HEK293 (cell line): ENCODE data around the gene DCD.

ENCODE experiments used
- CTCF ChIA-PET: fragments of 350-600 bp; formaldehyde crosslinking; extraction: SDS; loops from one replicate; lab custom pipeline; 2021; ENCODE audit warnings: antibody characterized with exemption; lab: Yijun Ruan, JAX
- POLR2A ChIA-PET: fragments of 300-600 bp; formaldehyde crosslinking; extraction: SDS; loops from one replicate; lab custom pipeline; 2020; ENCODE audit warnings: antibody characterized with exemption, inconsistent platforms; lab: Yijun Ruan, JAX
- H3K27ac ChIP-seq: fragments of 200-500 bp; sonication (Bioruptor generic); 2 replicates; pipeline ENCODE4 v1.5.1; 2014; ENCODE audit warnings: low read depth, low read length, control low read depth, inconsistent platforms; ENCODE audit errors: extremely low read depth
- H3K36me3 ChIP-seq, 2 experiments: fragments of 200-500 bp in 1 of 2; sonication (Bioruptor generic) in 1 of 2; 1 replicate in 1 of 2; 2 replicates in 1 of 2; pipeline ENCODE4 v1.5.1; 2014 to 2017; ENCODE audit warnings: inconsistent platforms in 2 of 2, low read length in 2 of 2; ENCODE audit not compliant: control insufficient read depth in 2 of 2, insufficient read depth in 1 of 2
- H3K4me1 ChIP-seq: fragments of 200-500 bp; sonication (Bioruptor generic); 2 replicates; pipeline ENCODE4 v1.5.1; 2014; ENCODE audit warnings: mild to moderate bottlenecking, low read length, inconsistent platforms; ENCODE audit not compliant: control insufficient read depth, insufficient read depth
- H3K4me3 ChIP-seq: 2 replicates; pipeline ENCODE4 v1.5.1; 2011; ENCODE audit warnings: low read depth, mild to moderate bottlenecking, control low read depth, low read length, moderate library complexity
- H3K9me3 ChIP-seq: fragments of 200-500 bp; sonication (Bioruptor generic); 2 replicates; pipeline ENCODE4 v1.5.1; 2014; ENCODE audit warnings: low read depth, low read length, inconsistent platforms; ENCODE audit not compliant: control insufficient read depth, insufficient read depth
- BCL11B ChIP-seq: fragments of 450-650 bp; formaldehyde crosslinking; IDR thresholded peaks from 2 replicates; pipeline ENCODE4 v1.5.1; 2016; ENCODE audit warnings: low read depth, missing biosample characterization, missing genetic modification characterization
- KLF9 ChIP-seq: fragments of 450-650 bp; formaldehyde crosslinking; IDR thresholded peaks from 2 replicates; pipeline ENCODE4 v1.5.1; 2016; ENCODE audit warnings: missing biosample characterization, missing genetic modification characterization, low read depth
- MZF1 ChIP-seq: fragments of 450-650 bp; formaldehyde crosslinking; IDR thresholded peaks from 2 replicates; pipeline ENCODE4 v1.5.1; 2017; ENCODE audit warnings: missing biosample characterization, missing genetic modification characterization, borderline replicate concordance
- PATZ1 ChIP-seq: fragments of 450-650 bp; formaldehyde crosslinking; IDR thresholded peaks from 2 replicates; pipeline ENCODE4 v1.5.1; 2016; ENCODE audit warnings: missing biosample characterization, missing genetic modification characterization
- TSHZ1 ChIP-seq: fragments of 450-650 bp; formaldehyde crosslinking; IDR thresholded peaks from 2 replicates; pipeline ENCODE4 v1.5.1; 2016; ENCODE audit warnings: missing biosample characterization, missing genetic modification characterization, borderline replicate concordance
- ZBTB20 ChIP-seq: fragments of 450-650 bp; formaldehyde crosslinking; IDR thresholded peaks from 2 replicates; pipeline ENCODE4 v1.5.1; 2016; ENCODE audit warnings: missing biosample characterization, missing genetic modification characterization
- ZFP69B ChIP-seq: fragments of 450-650 bp; formaldehyde crosslinking; IDR thresholded peaks from 2 replicates; pipeline ENCODE4 v1.5.1; 2016; ENCODE audit warnings: missing biosample characterization, missing genetic modification characterization
- ZIC2 ChIP-seq: fragments of 450-650 bp; formaldehyde crosslinking; IDR thresholded peaks from 2 replicates; pipeline ENCODE4 v1.5.1; 2016; ENCODE audit warnings: missing biosample characterization, missing genetic modification characterization
- ZNF121 ChIP-seq: fragments of 450-650 bp; formaldehyde crosslinking; IDR thresholded peaks from 2 replicates; pipeline ENCODE4 v1.5.1; 2016; ENCODE audit warnings: missing biosample characterization, missing genetic modification characterization
- ZNF132 ChIP-seq: fragments of 450-650 bp; formaldehyde crosslinking; IDR thresholded peaks from 2 replicates; pipeline ENCODE4 v1.5.1; 2017; ENCODE audit warnings: missing biosample characterization, missing genetic modification characterization, borderline replicate concordance
- ZNF221 ChIP-seq: fragments of 450-650 bp; formaldehyde crosslinking; IDR thresholded peaks from 2 replicates; pipeline ENCODE4 v1.5.1; 2017; ENCODE audit warnings: missing biosample characterization, missing genetic modification characterization, borderline replicate concordance
- ZNF223 ChIP-seq: fragments of 450-650 bp; formaldehyde crosslinking; IDR thresholded peaks from 2 replicates; pipeline ENCODE4 v1.5.1; 2016; ENCODE audit warnings: missing biosample characterization, missing genetic modification characterization
- ZNF239 ChIP-seq: fragments of 450-650 bp; formaldehyde crosslinking; IDR thresholded peaks from 2 replicates; pipeline ENCODE4 v1.5.1; 2016; ENCODE audit warnings: missing biosample characterization, missing genetic modification characterization
- ZNF280C ChIP-seq: fragments of 450-650 bp; formaldehyde crosslinking; IDR thresholded peaks from 2 replicates; pipeline ENCODE4 v1.5.1; 2016; ENCODE audit warnings: missing biosample characterization, missing genetic modification characterization
- ZNF292 ChIP-seq: fragments of 450-650 bp; formaldehyde crosslinking; IDR thresholded peaks from 2 replicates; pipeline ENCODE4 v1.5.1; 2016; ENCODE audit warnings: low read depth, missing biosample characterization, missing genetic modification characterization, borderline replicate concordance
- ZNF350 ChIP-seq: fragments of 450-650 bp; formaldehyde crosslinking; IDR thresholded peaks from 2 replicates; pipeline ENCODE4 v1.5.0; 2017; ENCODE audit warnings: missing biosample characterization, mild to moderate bottlenecking, missing genetic modification characterization
- ZNF48 ChIP-seq: fragments of 450-650 bp; formaldehyde crosslinking; IDR thresholded peaks from 2 replicates; pipeline ENCODE4 v1.5.1; 2016; ENCODE audit warnings: missing biosample characterization, missing genetic modification characterization
- ZNF510 ChIP-seq: fragments of 450-650 bp; formaldehyde crosslinking; IDR thresholded peaks from 2 replicates; pipeline ENCODE4 v1.5.1; 2018; ENCODE audit warnings: mild to moderate bottlenecking, missing genetic modification characterization, missing biosample characterization; ENCODE audit not compliant: insufficient replicate concordance
- ZNF521 ChIP-seq: fragments of 450-650 bp; formaldehyde crosslinking; IDR thresholded peaks from 2 replicates; pipeline ENCODE4 v1.5.1; 2017; ENCODE audit warnings: missing biosample characterization, mild to moderate bottlenecking, missing genetic modification characterization
- ZNF558 ChIP-seq: fragments of 450-650 bp; formaldehyde crosslinking; IDR thresholded peaks from 2 replicates; pipeline ENCODE4 v1.5.1; 2016; ENCODE audit warnings: missing biosample characterization, missing genetic modification characterization
- ZNF626 ChIP-seq: fragments of 450-650 bp; sonication (Bioruptor Pico); formaldehyde crosslinking; IDR thresholded peaks from 2 replicates; pipeline ENCODE4 v1.5.1; 2018; ENCODE audit warnings: missing biosample characterization, missing genetic modification characterization, inconsistent platforms
- ZNF670 ChIP-seq: fragments of 450-650 bp; formaldehyde crosslinking; IDR thresholded peaks from 2 replicates; pipeline ENCODE4 v1.5.1; 2016; ENCODE audit warnings: missing biosample characterization, missing genetic modification characterization, low read depth
- ZNF677 ChIP-seq: fragments of 450-650 bp; IDR thresholded peaks from 2 replicates; pipeline ENCODE4 v1.5.0; 2018; ENCODE audit warnings: missing biosample characterization, mild to moderate bottlenecking, missing genetic modification characterization, moderate library complexity
- ZNF707 ChIP-seq: fragments of 450-650 bp; formaldehyde crosslinking; IDR thresholded peaks from 2 replicates; pipeline ENCODE4 v1.5.1; 2016; ENCODE audit warnings: missing biosample characterization, missing genetic modification characterization
- ZNF747 ChIP-seq: fragments of 450-650 bp; formaldehyde crosslinking; IDR thresholded peaks from 2 replicates; pipeline ENCODE4 v1.5.1; 2016; ENCODE audit warnings: missing biosample characterization, missing genetic modification characterization
- ZNF785 ChIP-seq: fragments of 450-650 bp; formaldehyde crosslinking; IDR thresholded peaks from 2 replicates; pipeline ENCODE4 v1.5.1; 2016; ENCODE audit warnings: missing biosample characterization, missing genetic modification characterization
- ZNF837 ChIP-seq: fragments of 450-650 bp; formaldehyde crosslinking; IDR thresholded peaks from 2 replicates; pipeline ENCODE4 v1.5.1; 2016; ENCODE audit warnings: missing biosample characterization, missing genetic modification characterization
- ZNF843 ChIP-seq: fragments of 450-650 bp; formaldehyde crosslinking; IDR thresholded peaks from 2 replicates; pipeline ENCODE4 v1.5.1; 2016; ENCODE audit warnings: missing biosample characterization, missing genetic modification characterization
- ZSCAN18 ChIP-seq: fragments of 450-650 bp; formaldehyde crosslinking; IDR thresholded peaks from 2 replicates; pipeline ENCODE4 v1.5.1; 2016; ENCODE audit warnings: missing biosample characterization, missing genetic modification characterization

DCD gene

GRCh38 chr12:54650409-54650808, 2.2 kb upstream of the DCD start:
- Histone ChIP-seq H3K36me3 (no peaks in the 10 kb centered on the region), H3K4me3 (no peak overlapping the region), H3K9me3 (no peaks in the 10 kb centered on the region), H3K4me1 (no peaks in the 10 kb centered on the region; the same call in 1 of the 2 replicates), H3K27ac (no peak overlapping the region)
- TF ChIP-seq ZNF221 (no peak), ZIC2 (tag by site-specific recombination) (no peak), ZNF843 (tag by site-specific recombination) (no peak), ZNF132 (tag by site-specific recombination) (no peak), ZNF48 (tag by site-specific recombination) (no peak), ZNF292 (tag by site-specific recombination) (no peak), ZNF121 (no peak), ZNF280C (tag by site-specific recombination) (no peak), MZF1 (tag by site-specific recombination) (no peak), ZNF677 (tag by site-specific recombination) (no peak), ZNF521 (tag by site-specific recombination) (no peak), ZNF510 (tag by site-specific recombination) (no peak), ZNF707 (tag by site-specific recombination) (no peak), KLF9 (tag by site-specific recombination) (no peak), ZSCAN18 (tag by site-specific recombination) (no peak), ZNF239 (tag by site-specific recombination) (no peak), ZNF747 (tag by site-specific recombination) (no peak), ZBTB20 (tag by site-specific recombination) (no peak), ZNF785 (tag by site-specific recombination) (no peak), ZNF670 (tag by site-specific recombination) (no peak)
- CTCF ChIA-PET = interaction anchor here (0.9 to 1.3 kb wide), 3 partner anchors 8 to 19 kb away, joined by 4 to 9 read pairs (median 5); no protein-coding TSS in a partner anchor
- POLR2A ChIA-PET = no interaction called here

GRCh38 chr12:54649825-54650224, 1.7 kb upstream of the DCD start:
- Histone ChIP-seq H3K4me1 (no peaks in the 10 kb centered on the region), H3K36me3 (no peaks in the 10 kb centered on the region), H3K4me3 (no peak overlapping the region), H3K9me3 (no peaks in the 10 kb centered on the region), H3K27ac (no peak overlapping the region)
- CTCF ChIA-PET = interaction anchor here (1.1 to 1.3 kb wide), 2 partner anchors 9 to 18 kb away, joined by 5 to 9 read pairs; no protein-coding TSS in a partner anchor
- POLR2A ChIA-PET = no interaction called here
- TF ChIP-seq ZFP69B (tag by site-specific recombination) (no peak), PATZ1 (tag by site-specific recombination) (no peak), TSHZ1 (no peak), ZNF837 (no peak), ZNF626 (tag by site-specific recombination) (no peak), ZNF558 (tag by site-specific recombination) (no peak), ZNF350 (tag by site-specific recombination) (no peak), ZNF223 (tag by site-specific recombination) (no peak), BCL11B (tag by site-specific recombination) (no peak)
